ENCODE results near the gene SGCD.

GRCh38 chr5:156800929-156801328 is 474.0 kb downstream of the SGCD start:
- TF ChIP-seq POLR2A (IDR thresholded peaks at IDR 0.05) (no peak), CTCF (IDR thresholded peaks at IDR 0.05) (no peak), POLR2AphosphoS5 (IDR thresholded peaks at IDR 0.05) (no peak), EP300 (IDR thresholded peaks at IDR 0.05) (no peak)

Measured in stomach (tissue), 4 donors.